Gastrocnemius medialis (tissue), 4 donors: ENCODE data around the gene TFEC.

ENCODE experiments used
- CTCF ChIP-seq, 5 experiments: fragments of 450-650 bp in 3 of 5; fragments of 200-600 bp in 2 of 5; sonication (generic) in 2 of 5; IDR thresholded peaks in 4 of 5; conservative IDR thresholded peaks in 1 of 5; 1 replicate in 4 of 5; 2 replicates in 1 of 5; pipeline ENCODE4 v1.5.1; 2016 to 2019; ENCODE audit warnings: antibody characterized with exemption in 5 of 5, mild to moderate bottlenecking in 3 of 5, moderate library complexity in 3 of 5
- POLR2A ChIP-seq, 2 donors: fragments of 450-650 bp; IDR thresholded peaks; one replicate each; pipeline ENCODE4 v1.6.1; 2017; ENCODE audit warnings: antibody characterized with exemption in 2 of 2, mild to moderate bottlenecking in 2 of 2, moderate library complexity in 2 of 2

- TF ChIP-seq POLR2A (IDR thresholded peaks at IDR 0.05) (no peak), CTCF (IDR thresholded peaks at IDR 0.05 in 4 of 5, conservative IDR thresholded peaks at IDR 0.05 in 1 of 5) (no peak)
Observed at GRCh38 chr7:116041615-116042014, 11.1 kb upstream of the TFEC start.
